Lower leg skin (tissue), 3 donors: Measurements from ENCODE around the gene MIEF2.

Experiments
- CTCF ChIP-seq, 3 donors: fragments of 450-650 bp; IDR thresholded peaks; one replicate each; pipeline ENCODE4 v1.5.1; 2016; ENCODE audit warnings: antibody characterized with exemption in 3 of 3, mild to moderate bottlenecking in 3 of 3, moderate library complexity in 2 of 3
- POLR2A ChIP-seq, 2 donors: fragments of 450-650 bp; IDR thresholded peaks; one replicate each; pipeline ENCODE4 v1.6.1; 2016 to 2017; ENCODE audit warnings: antibody characterized with exemption in 2 of 2, mild to moderate bottlenecking in 1 of 2, moderate library complexity in 1 of 2

GRCh38 chr17:18245038-18245776 is 15.3 kb upstream of the MIEF2 start:
- TF ChIP-seq CTCF (IDR thresholded peaks at IDR 0.05) = no peak
- TF ChIP-seq POLR2A (IDR thresholded peaks at IDR 0.05) = no peak
